ENCODE results near the gene KLHL17. TPM values are rescaled to one million over a fixed set of nuclear protein-coding genes. Genes with fewer than 3 reads are reported as not detected.
A peak's percentile ranks its signal among the peaks of the same experiment; 100 is the strongest.

The KLHL17 gene
- total and polyA plus RNA-seq, 9 of the 15 experiments (the other 6 are each of a cell fraction or from before 2014, with no cell fraction given): 0.14 to 84.8 (median 13.0) TPM

- peak; percentile 67 for TF ChIP-seq TOE1 (IDR thresholded peaks at IDR 0.05; ENCODE audit: borderline replicate concordance)
- no peak for TF ChIP-seq TOE1 (CRISPR knock-in tag; IDR thresholded peaks at IDR 0.05; ENCODE audit: borderline replicate concordance, low read depth)
- peak; percentile 73 for TF ChIP-seq RBBP5 (IDR thresholded peaks at IDR 0.05; ENCODE audit: borderline replicate concordance, insufficient read depth, low read length, poor library complexity, severe bottlenecking)
- TF ChIP-seq ZNF583 (CRISPR knock-in tag; IDR thresholded peaks at IDR 0.05): no peak
- TF ChIP-seq THAP12 (CRISPR knock-in tag; IDR thresholded peaks at IDR 0.05): 0 out of 2 replicates have a peak, but pooled peaks have one; percentile 44
- no peak for TF ChIP-seq ZNF408 (CRISPR knock-in tag; IDR thresholded peaks at IDR 0.05; ENCODE audit: low read depth)
- peak; percentile 99 for TF ChIP-seq ZFP36 (IDR thresholded peaks at IDR 0.05; ENCODE audit: low read depth, low read length, partially characterized antibody)
- TF ChIP-seq AFF4 (CRISPR knock-in tag; IDR thresholded peaks at IDR 0.05): no peak
- peak; percentile 39 for TF ChIP-seq TBP (optimal IDR thresholded peaks at IDR 0.05; ENCODE audit: low read depth, low read length)
- TF ChIP-seq RBM25 (IDR thresholded peaks at IDR 0.05; ENCODE audit: low read depth, low read length, severe bottlenecking): peak; percentile 100
- TF ChIP-seq SIN3A (IDR thresholded peaks at IDR 0.05; ENCODE audit: borderline replicate concordance in 2 of 2, control insufficient read depth in 1 of 2, low read depth in 2 of 2, low read length in 2 of 2): peak in 1 of 2 experiments; percentile 43; a peak in 1 of 4 replicates
- TF ChIP-seq PCBP1 (IDR thresholded peaks at IDR 0.05; ENCODE audit: low read depth, low read length, poor library complexity, severe bottlenecking): peak; percentile 96
- 0 out of 2 replicates have a peak, but pooled peaks have one; percentile 25 for TF ChIP-seq ZNF740 (CRISPR knock-in tag; IDR thresholded peaks at IDR 0.05)
- TF ChIP-seq ZNF740 (tag; IDR thresholded peaks at IDR 0.05): no peak
- TF ChIP-seq E2F1 (CRISPR knock-in tag; IDR thresholded peaks at IDR 0.05): no peak
- peak; percentile 74 for TF ChIP-seq POLR2G (IDR thresholded peaks at IDR 0.05; ENCODE audit: low read depth, low read length)
These were observed at the start of gene KLHL17 (continued) for GRCh38 chr1:960363-961131.
